KMS-11 (cell line): ENCODE measurements around the gene PRCD.
"Not testable (repeated sequence)": the region's sequence is repeated elsewhere in the genome, so short reads cannot be mapped to it uniquely, and the experiment has no call there.

Experiments used
- H2AFZ ChIP-seq: fragments of 200-600 bp; sonication (generic); 2 replicates; pipeline ENCODE4 v1.6.1; 2016; ENCODE audit warnings: antibody characterized with exemption, mixed run types, low read depth
- H3K27ac ChIP-seq: fragments of 200-600 bp; sonication (generic); 2 replicates; pipeline ENCODE4 v1.6.1; 2016; ENCODE audit warnings: mild to moderate bottlenecking, mixed run types
- H3K27me3 ChIP-seq: fragments of 200-600 bp; sonication (generic); 2 replicates; pipeline ENCODE4 v1.6.1; 2017; ENCODE audit warnings: mild to moderate bottlenecking, low read depth, mixed run types, moderate library complexity; ENCODE audit not compliant: insufficient read depth
- H3K36me3 ChIP-seq: fragments of 200-600 bp; sonication (generic); 2 replicates; pipeline ENCODE4 v1.6.1; 2017; ENCODE audit warnings: mild to moderate bottlenecking, mixed run types; ENCODE audit not compliant: insufficient read depth
- H3K4me1 ChIP-seq: fragments of 200-600 bp; sonication (generic); 2 replicates; pipeline ENCODE4 v1.6.1; 2016; ENCODE audit warnings: mild to moderate bottlenecking, low read depth, mixed run types; ENCODE audit not compliant: poor library complexity, severe bottlenecking
- H3K4me2 ChIP-seq: fragments of 200-600 bp; sonication (generic); 2 replicates; pipeline ENCODE4 v1.7.0; 2016; ENCODE audit warnings: mild to moderate bottlenecking, mixed run types
- H3K4me3 ChIP-seq: fragments of 200-600 bp; sonication (generic); IDR thresholded peaks from 2 replicates; pipeline ENCODE4 v1.6.1; 2017; ENCODE audit warnings: low read depth, low read length, mixed read lengths; ENCODE audit not compliant: insufficient read depth
- H3K79me2 ChIP-seq: fragments of 200-600 bp; sonication (generic); 2 replicates; pipeline ENCODE4 v1.6.1; 2016; ENCODE audit warnings: low read depth, mixed run types; ENCODE audit not compliant: insufficient read depth
- H3K9ac ChIP-seq: fragments of 200-600 bp; sonication (generic); 2 replicates; pipeline ENCODE4 v1.6.1; 2016; ENCODE audit warnings: mild to moderate bottlenecking, mixed run types
- H4K20me1 ChIP-seq: fragments of 200-600 bp; sonication (generic); 2 replicates; pipeline ENCODE4 v1.6.1; 2016; ENCODE audit warnings: mild to moderate bottlenecking, mixed run types; ENCODE audit not compliant: insufficient read depth
- CTCF ChIP-seq: fragments of 200-600 bp; sonication (generic); conservative IDR thresholded peaks from 2 replicates; pipeline ENCODE4 v1.6.1; 2017; ENCODE audit warnings: low read depth, mild to moderate bottlenecking, antibody characterized with exemption, low read length, moderate library complexity, mixed read lengths

The PRCD gene

GRCh38 chr17:76554131-76554530, 14.3 kb downstream of the PRCD start:
- H3K27ac ChIP-seq, result no peak overlapping the region
- no peak overlapping the region for H3K9ac ChIP-seq
- H2AFZ ChIP-seq, result no peak overlapping the region
- peaks cover 16% of the 10 kb centered on the region for H3K79me2 ChIP-seq
- H3K27me3 ChIP-seq, result no peaks in the 10 kb centered on the region
- no peak overlapping the region for H3K4me3 ChIP-seq
- TF ChIP-seq CTCF, result no peak
- no peaks in the 10 kb centered on the region for H3K36me3 ChIP-seq
- peaks cover under 1% of the 10 kb centered on the region for H4K20me1 ChIP-seq
- no peak overlapping the region for H3K4me2 ChIP-seq
- peaks cover 10% of the 10 kb centered on the region for H3K4me1 ChIP-seq

GRCh38 chr17:76556765-76557367, 17.0 kb downstream of the PRCD start:
- Histone ChIP-seq H2AFZ (peak overlapping the region; percentile 98), H3K27ac (peak overlapping the region; percentile 82), H4K20me1 (peaks cover 26% of the 10 kb centered on the region), H3K79me2 (peaks cover 44% of the 10 kb centered on the region), H3K36me3 (peaks cover 19% of the 10 kb centered on the region), H3K4me1 (peaks cover 37% of the 10 kb centered on the region), H3K4me2 (peak overlapping the region; percentile 79), H3K27me3 (no peaks in the 10 kb centered on the region), H3K9ac (peak overlapping the region; percentile 96), H3K4me3 (peak overlapping the region; percentile 32)
- no peak for TF ChIP-seq CTCF

GRCh38 chr17:76557368-76558197, 17.7 kb downstream of the PRCD start:
- peak overlapping the region; percentile 98 for H2AFZ ChIP-seq
- TF ChIP-seq CTCF, result peak; percentile 64
- H3K79me2 ChIP-seq, result peaks cover 48% of the 10 kb centered on the region
- H3K27ac ChIP-seq, result peak overlapping the region; percentile 82
- H3K4me3 ChIP-seq, result peak overlapping the region; percentile 32
- H3K36me3 ChIP-seq, result peaks cover 21% of the 10 kb centered on the region
- H3K4me1 ChIP-seq, result peaks cover 41% of the 10 kb centered on the region
- peak overlapping the region; percentile 96 for H3K9ac ChIP-seq
- H3K27me3 ChIP-seq, result no peaks in the 10 kb centered on the region
- H4K20me1 ChIP-seq, result peaks cover 29% of the 10 kb centered on the region
- H3K4me2 ChIP-seq, result peak overlapping the region; percentile 79

- Histone ChIP-seq H3K27me3 (no peaks in the 10 kb centered on the region), H3K4me3 (peak overlapping the region; percentile 26), H3K4me1 (peaks cover 44% of the 10 kb centered on the region), H4K20me1 (peaks cover 29% of the 10 kb centered on the region), H3K36me3 (peaks cover 21% of the 10 kb centered on the region), H3K4me2 (peak overlapping the region; percentile 79), H2AFZ (peak overlapping the region; percentile 98; the same call in 1 of the 2 replicates), H3K27ac (peak overlapping the region; percentile 82), H3K9ac (peak overlapping the region; percentile 96), H3K79me2 (peaks cover 56% of the 10 kb centered on the region)
- peak; percentile 71 for TF ChIP-seq CTCF
Observed at GRCh38 chr17:76558198-76559095, 18.6 kb downstream of the PRCD start.

- Histone ChIP-seq H3K4me1 (peaks cover 48% of the 10 kb centered on the region), H4K20me1 (peaks cover 29% of the 10 kb centered on the region), H3K9ac (peak overlapping the region; percentile 96; the same call in 1 of the 2 replicates), H3K27ac (peak overlapping the region; percentile 20; the same call in 1 of the 2 replicates), H3K79me2 (peaks cover 56% of the 10 kb centered on the region), H3K4me2 (peak overlapping the region; percentile 79), H3K36me3 (peaks cover 23% of the 10 kb centered on the region)
- not testable (repeated sequence) for H3K4me3 ChIP-seq, H3K27me3 ChIP-seq, H2AFZ ChIP-seq
Observed at GRCh38 chr17:76559460-76559859, 19.6 kb downstream of the PRCD start.
